ENCODE data around the gene TBC1D13. TPM values are rescaled to one million over a fixed set of nuclear protein-coding genes. Genes with fewer than 3 reads are reported as not detected.

Gene TBC1D13
- total RNA-seq, 2 experiments from 2014 or later, result 18.7 to 19.6 TPM

Other genes starting within 250 kb of the TBC1D13 start
- 100 to 1,000 TPM; 162 to 166 TPM for gene SPTAN1, start 234.7 kb upstream of the TBC1D13 start, total RNA-seq
- gene DYNC2I2, start 130.4 kb upstream of the TBC1D13 start, total RNA-seq, result 10 to 100 TPM; 56.9 to 59.7 TPM
- 100 to 1,000 TPM; 920 to 929 TPM for gene SET, start 98.0 kb upstream of the TBC1D13 start, total RNA-seq
- gene PKN3, start 84.8 kb upstream of the TBC1D13 start, total RNA-seq, result 10 to 100 TPM in 1 of 2 experiments, 1 to 10 TPM in 1; 8.4 to 10.2 TPM
- 10 to 100 TPM; 65.5 to 66.0 TPM for gene ZDHHC12, start 63.1 kb upstream of the TBC1D13 start, total RNA-seq
- gene ZER1, start 15.3 kb upstream of the TBC1D13 start, total RNA-seq, result 10 to 100 TPM; 16.9 to 17.3 TPM
- gene ENDOG, start 31.2 kb downstream of the TBC1D13 start, total RNA-seq, result 10 to 100 TPM; 24.9 to 27.7 TPM
- 100 to 1,000 TPM; 130 to 138 TPM for gene SPOUT1, start 42.5 kb downstream of the TBC1D13 start, total RNA-seq
- gene KYAT1, start 94.7 kb downstream of the TBC1D13 start, total RNA-seq, result 10 to 100 TPM; 10.1 to 10.9 TPM
- gene LRRC8A, start 94.9 kb downstream of the TBC1D13 start, total RNA-seq, result 10 to 100 TPM; 22.7 to 24.7 TPM
- not detected for gene PHYHD1, start 133.7 kb downstream of the TBC1D13 start, total RNA-seq
- gene DOLK, start 160.3 kb downstream of the TBC1D13 start, total RNA-seq, result 10 to 100 TPM; 12.5 to 12.7 TPM
- 100 to 1,000 TPM; 136 to 139 TPM for gene NUP188, start 160.4 kb downstream of the TBC1D13 start, total RNA-seq
- 10 to 100 TPM; 54.5 to 56.3 TPM for gene SH3GLB2, start 241.1 kb downstream of the TBC1D13 start, total RNA-seq
- 10 to 100 TPM; 30.0 to 30.8 TPM for gene MIGA2, start 249.4 kb downstream of the TBC1D13 start, total RNA-seq

Measured in activated CD8-positive, alpha-beta memory T cell treated with anti-CD3 and anti-CD28 coated beads for 36 hours (primary cell).